Astrocyte (in vitro differentiated cells and primary cell): Measurements from ENCODE around the gene PLEKHO2. TPM values are rescaled to one million over a fixed set of nuclear protein-coding genes. Genes with fewer than 3 reads are reported as not detected.
A peak's percentile ranks its signal among the peaks of the same experiment; 100 is the strongest.

Experiments
- DNase-seq: peaks from one replicate; pipeline ENCODE4 v3.0.0-alpha.2; 2010; ENCODE audit warnings: low read depth
- FAIRE-seq: peaks from 2 replicates; lab custom pipeline; 2011; peaks lifted over from hg19 to GRCh38; lab: Jason Lieb, UNC
- H2AFZ ChIP-seq: 2 replicates; pipeline ENCODE4 v1.6.0; 2012; ENCODE audit warnings: low read depth, low read length, inconsistent platforms
- H3K27ac ChIP-seq: 2 replicates; pipeline ENCODE4 v1.5.1; 2011; ENCODE audit warnings: low read depth, low read length, inconsistent platforms
- H3K27me3 ChIP-seq: 2 replicates; pipeline ENCODE4 v1.6.0; 2011; ENCODE audit warnings: low read length, inconsistent platforms; ENCODE audit not compliant: insufficient read depth
- H3K36me3 ChIP-seq: 2 replicates; pipeline ENCODE4 v1.5.1; 2011; ENCODE audit warnings: low read length, inconsistent platforms; ENCODE audit not compliant: insufficient read depth
- H3K4me1 ChIP-seq: 2 replicates; pipeline ENCODE4 v1.5.1; 2011; ENCODE audit warnings: low read length, inconsistent platforms; ENCODE audit not compliant: insufficient read depth
- H3K4me2 ChIP-seq: 2 replicates; pipeline ENCODE4 v1.6.0; 2012; ENCODE audit warnings: low read length, inconsistent platforms
- H3K4me3 ChIP-seq: 2 replicates; pipeline ENCODE4 v1.5.1; 2011; ENCODE audit warnings: low read depth, mild to moderate bottlenecking, low read length, inconsistent platforms; ENCODE audit not compliant: insufficient read depth
- H3K79me2 ChIP-seq: 2 replicates; pipeline ENCODE4 v1.6.0; 2012; ENCODE audit warnings: mild to moderate bottlenecking, low read length, inconsistent platforms; ENCODE audit not compliant: insufficient read depth
- H3K9ac ChIP-seq: 2 replicates; pipeline ENCODE4 v1.6.0; 2012; ENCODE audit warnings: mild to moderate bottlenecking, low read length, inconsistent platforms
- H3K9me3 ChIP-seq: 2 replicates; pipeline ENCODE4 v1.5.1; 2012; ENCODE audit warnings: low read depth, mild to moderate bottlenecking, low read length, inconsistent platforms; ENCODE audit not compliant: insufficient read depth
- H4K20me1 ChIP-seq: 2 replicates; pipeline ENCODE4 v1.6.0; 2012; ENCODE audit warnings: low read length, inconsistent platforms; ENCODE audit not compliant: insufficient read depth
- H3K27ac Mint-ChIP-seq: one replicate; pipeline ENCODE4 v1.8.0; 2021; ENCODE audit warnings: mild to moderate bottlenecking, mixed read lengths; ENCODE audit not compliant: unreplicated experiment
- H3K27me3 Mint-ChIP-seq: one replicate; pipeline ENCODE4 v1.8.0; 2021; ENCODE audit warnings: low read depth, mixed read lengths; ENCODE audit not compliant: unreplicated experiment
- H3K36me3 Mint-ChIP-seq: one replicate; pipeline ENCODE4 v1.8.0; 2021; ENCODE audit warnings: low read depth, mixed read lengths; ENCODE audit not compliant: unreplicated experiment
- H3K4me1 Mint-ChIP-seq: one replicate; pipeline ENCODE4 v1.8.0; 2021; ENCODE audit warnings: low read depth, mixed read lengths; ENCODE audit not compliant: unreplicated experiment
- H3K4me3 Mint-ChIP-seq: one replicate; pipeline ENCODE4 v1.8.0; 2021; ENCODE audit warnings: mild to moderate bottlenecking, moderate library complexity, mixed read lengths; ENCODE audit not compliant: unreplicated experiment
- H3K9me3 Mint-ChIP-seq: one replicate; pipeline ENCODE4 v1.8.0; 2021; ENCODE audit warnings: mild to moderate bottlenecking, mixed read lengths; ENCODE audit not compliant: unreplicated experiment
- CTCF ChIP-seq: IDR thresholded peaks from 2 replicates; pipeline ENCODE4 v1.5.1; 2011; ENCODE audit warnings: low read depth, mild to moderate bottlenecking, inconsistent platforms, low read length, moderate library complexity; ENCODE audit not compliant: insufficient read depth
- EZH2 ChIP-seq: IDR thresholded peaks from 2 replicates; pipeline ENCODE4 v1.6.1; 2012; ENCODE audit warnings: mild to moderate bottlenecking, low read length, inconsistent platforms; ENCODE audit not compliant: insufficient read depth
- total RNA-seq: library from RNA; stranded (reverse); gene quantifications from 2 replicates; pipeline ENCODE4 v1.2.1, GENCODE V29; 2021

PLEKHO2 gene
- total RNA-seq, 1 donor from 2014 or later = 11.5 TPM

DNA sequence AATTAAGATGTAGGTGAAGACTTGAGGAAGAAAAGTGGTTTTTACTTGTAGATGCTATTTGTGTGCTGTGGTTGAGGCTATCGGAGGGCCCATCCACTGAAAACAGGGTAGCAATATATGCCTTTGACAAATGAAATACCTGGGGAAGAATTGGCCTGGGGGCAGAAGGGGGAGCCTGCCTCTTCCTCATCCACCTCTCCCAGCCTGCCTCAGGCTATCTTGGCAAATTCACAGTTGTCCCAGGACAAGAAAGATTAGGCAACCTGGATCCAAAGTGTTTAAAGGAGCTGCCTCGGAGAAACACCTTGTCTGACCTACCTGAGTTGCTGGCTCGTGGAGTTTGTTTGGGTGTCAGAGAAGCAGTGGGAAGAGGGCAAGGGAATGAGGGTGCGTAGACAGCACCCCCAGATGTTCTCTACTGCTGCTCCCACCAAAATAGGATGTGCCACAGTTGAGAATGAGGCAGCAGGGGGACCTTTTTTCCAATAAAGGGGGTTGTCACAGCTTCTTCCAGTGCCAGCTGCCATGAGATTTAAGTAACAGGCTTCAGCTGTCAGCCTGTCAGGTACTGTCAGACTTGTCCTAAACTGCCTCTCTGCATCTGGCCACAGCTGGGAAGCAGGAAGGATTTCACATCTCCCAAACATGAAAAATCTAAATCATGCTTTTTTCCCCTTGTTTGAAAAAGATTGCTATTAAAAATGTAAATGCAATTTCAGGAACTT, 9.2 kb downstream of the PLEKHO2 start:
- Mint-ChIP-seq H3K27me3 (no peaks in the 10 kb centered on the region), H3K9me3 (no peaks in the 10 kb centered on the region), H3K27ac (peak overlapping the region; percentile 81), H3K4me3 (peak overlapping the region; percentile 14), H3K36me3 (peaks cover 17% of the 10 kb centered on the region), H3K4me1 (peaks cover 39% of the 10 kb centered on the region)
- peaks cover 44% of the 10 kb centered on the region for H4K20me1 ChIP-seq
- no peak overlapping the region for H3K9ac ChIP-seq
- H3K79me2 ChIP-seq = peaks cover 34% of the 10 kb centered on the region
- no peak for TF ChIP-seq CTCF
- TF ChIP-seq EZH2 = no peak
- H3K9me3 ChIP-seq = no peaks in the 10 kb centered on the region
- no peak overlapping the region for H2AFZ ChIP-seq
- H3K4me1 ChIP-seq = peaks cover 18% of the 10 kb centered on the region
- H3K27me3 ChIP-seq = no peaks in the 10 kb centered on the region
- H3K4me2 ChIP-seq = peak overlapping the region; percentile 38
- no peak for DNase-seq
- peaks cover 3% of the 10 kb centered on the region for H3K36me3 ChIP-seq
- no peak overlapping the region for H3K4me3 ChIP-seq
- no peak overlapping the region for H3K27ac ChIP-seq
- no peak for FAIRE-seq

GRCh38 chr15:64851503-64851840, 9.8 kb downstream of the PLEKHO2 start:
- Histone ChIP-seq H3K4me2 (peak overlapping the region; percentile 38), H3K79me2 (peaks cover 29% of the 10 kb centered on the region), H4K20me1 (peaks cover 39% of the 10 kb centered on the region), H3K4me3 (no peak overlapping the region), H3K27me3 (no peaks in the 10 kb centered on the region), H3K9me3 (no peaks in the 10 kb centered on the region), H3K9ac (no peak overlapping the region), H3K4me1 (peaks cover 19% of the 10 kb centered on the region), H3K36me3 (peaks cover 3% of the 10 kb centered on the region), H2AFZ (no peak overlapping the region), H3K27ac (no peak overlapping the region)
- H3K9me3 Mint-ChIP-seq = no peaks in the 10 kb centered on the region
- TF ChIP-seq CTCF = no peak
- H3K36me3 Mint-ChIP-seq = peaks cover 17% of the 10 kb centered on the region
- H3K27ac Mint-ChIP-seq = peak overlapping the region; percentile 81
- H3K27me3 Mint-ChIP-seq = no peaks in the 10 kb centered on the region
- FAIRE-seq (peak; percentile 92), DNase-seq (peak; percentile 91)
- H3K4me3 Mint-ChIP-seq = no peak overlapping the region
- peaks cover 44% of the 10 kb centered on the region for H3K4me1 Mint-ChIP-seq

DNA sequence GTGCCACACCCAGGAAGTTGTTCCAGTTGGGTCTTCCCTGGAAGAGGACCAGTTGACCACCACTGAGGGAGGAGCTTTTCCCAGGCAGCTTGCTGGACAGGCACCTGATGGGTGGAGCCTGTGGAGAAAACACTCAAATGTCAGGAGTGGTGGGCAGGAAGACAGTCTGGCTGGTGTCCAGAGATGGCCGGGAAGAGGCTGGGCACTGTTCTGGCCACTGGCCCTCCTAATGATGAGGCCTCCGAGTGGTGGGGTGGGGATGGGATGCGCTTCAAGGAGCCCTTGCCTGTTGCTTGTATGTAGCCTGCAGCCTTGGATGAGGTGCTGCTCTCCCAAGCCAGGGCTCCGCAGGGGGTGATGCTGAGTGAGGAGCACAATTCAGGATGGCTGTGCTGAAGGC, 12.3 kb downstream of the PLEKHO2 start:
- no peak overlapping the region for H2AFZ ChIP-seq
- no peak overlapping the region for H3K9ac ChIP-seq
- no peak for TF ChIP-seq EZH2
- no peak for TF ChIP-seq CTCF
- H3K36me3 Mint-ChIP-seq = peaks cover 15% of the 10 kb centered on the region
- H3K4me3 ChIP-seq = no peak overlapping the region
- H4K20me1 ChIP-seq = peaks cover 38% of the 10 kb centered on the region
- H3K79me2 ChIP-seq = peaks cover 21% of the 10 kb centered on the region
- FAIRE-seq = no peak
- H3K27me3 Mint-ChIP-seq = no peaks in the 10 kb centered on the region
- no peaks in the 10 kb centered on the region for H3K36me3 ChIP-seq
- no peaks in the 10 kb centered on the region for H3K27me3 ChIP-seq
- no peaks in the 10 kb centered on the region for H3K9me3 ChIP-seq
- peak; percentile 35 for DNase-seq
- no peak overlapping the region for H3K4me2 ChIP-seq
- H3K9me3 Mint-ChIP-seq = no peaks in the 10 kb centered on the region
- H3K4me1 Mint-ChIP-seq = peaks cover 55% of the 10 kb centered on the region
- H3K4me1 ChIP-seq = peaks cover 27% of the 10 kb centered on the region
- no peak overlapping the region for H3K4me3 Mint-ChIP-seq
- no peak overlapping the region for H3K27ac ChIP-seq
- H3K27ac Mint-ChIP-seq = no peak overlapping the region
